Measurements from ENCODE around the gene EIF2S1. TPM values are rescaled to one million over a fixed set of nuclear protein-coding genes. Genes with fewer than 3 reads are reported as not detected.

EIF2S1 gene

DNA sequence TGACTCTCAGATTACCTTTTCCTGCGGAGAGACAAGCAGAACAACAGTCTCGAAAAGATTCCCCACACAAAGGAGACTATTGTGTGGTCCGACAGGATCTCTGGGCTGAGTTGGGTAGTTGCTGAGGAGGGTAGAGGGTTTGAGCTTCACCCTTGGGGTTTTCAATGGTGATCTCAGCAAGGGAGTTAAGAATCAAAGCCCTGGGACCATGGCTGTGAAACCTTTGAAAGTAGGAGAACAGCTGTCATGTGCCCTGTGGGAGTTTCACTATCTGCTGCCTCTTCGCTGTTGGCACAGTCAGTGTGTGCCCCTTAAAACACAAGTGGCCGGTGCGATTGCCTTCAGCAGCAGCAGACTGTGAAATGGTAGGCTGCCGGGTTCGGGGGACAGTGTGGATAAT, 66.0 kb downstream of the EIF2S1 start:
- peaks cover 18% of the 10 kb centered on the region for H3K4me1 ChIP-seq (ENCODE audit: control insufficient read depth, insufficient read depth, low read length)
- H3K27me3 ChIP-seq (ENCODE audit: control insufficient read depth, insufficient read depth, low read length): peaks cover 6% of the 10 kb centered on the region
- H3K36me3 ChIP-seq (ENCODE audit: insufficient read depth, low read length): no peaks in the 10 kb centered on the region
- peak overlapping the region; percentile 7 for H3K4me3 ChIP-seq (ENCODE audit: low read length)
- peak overlapping the region; percentile 67 for H3K4me2 ChIP-seq (ENCODE audit: low read length)
- H3K9ac ChIP-seq (ENCODE audit: low read depth, low read length): no peak overlapping the region
- H3K9me3 ChIP-seq (replicated peaks; ENCODE audit: low read length): no peaks in the 10 kb centered on the region

DNA sequence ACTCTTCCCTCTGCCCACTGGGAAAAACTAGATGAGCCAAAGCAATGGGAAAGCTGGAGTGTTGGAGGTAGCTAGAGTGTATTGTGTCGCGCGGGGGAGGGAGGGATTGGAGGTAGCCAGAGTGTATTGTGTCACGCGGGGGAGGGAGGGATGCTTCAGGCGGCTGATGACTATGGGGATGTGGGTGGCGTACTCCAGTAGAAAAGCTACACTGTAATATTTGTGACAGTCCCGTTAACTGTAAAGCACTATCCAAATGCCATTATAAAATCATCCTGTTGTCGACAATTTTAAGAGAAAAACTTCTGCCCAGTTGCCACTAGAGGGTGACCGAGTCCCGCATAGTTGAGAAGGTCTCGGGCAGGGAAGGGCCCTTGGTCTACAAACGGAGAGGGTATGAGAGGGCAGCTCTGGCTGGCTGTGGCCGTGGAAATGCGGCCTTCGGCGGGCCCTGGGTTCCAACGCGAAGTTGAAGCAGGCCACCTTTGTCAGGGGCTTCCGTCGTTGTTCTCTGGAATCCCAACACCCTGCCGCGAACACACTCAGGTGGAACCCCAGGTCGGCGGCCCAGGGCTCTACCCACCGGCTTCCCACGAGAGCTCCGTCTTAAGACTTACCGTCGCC, 67.0 kb downstream of the EIF2S1 start:
- Histone ChIP-seq H3K9ac (ENCODE audit: low read depth, low read length) (no peak overlapping the region), H3K4me1 (ENCODE audit: control insufficient read depth, insufficient read depth, low read length) (peaks cover 18% of the 10 kb centered on the region), H3K27me3 (ENCODE audit: control insufficient read depth, insufficient read depth, low read length) (peaks cover 11% of the 10 kb centered on the region), H3K36me3 (ENCODE audit: insufficient read depth, low read length) (no peaks in the 10 kb centered on the region), H3K4me3 (ENCODE audit: low read length) (peak overlapping the region; percentile 49), H3K9me3 (replicated peaks; ENCODE audit: low read length) (no peaks in the 10 kb centered on the region), H3K4me2 (ENCODE audit: low read length) (peak overlapping the region; percentile 67)

DNA sequence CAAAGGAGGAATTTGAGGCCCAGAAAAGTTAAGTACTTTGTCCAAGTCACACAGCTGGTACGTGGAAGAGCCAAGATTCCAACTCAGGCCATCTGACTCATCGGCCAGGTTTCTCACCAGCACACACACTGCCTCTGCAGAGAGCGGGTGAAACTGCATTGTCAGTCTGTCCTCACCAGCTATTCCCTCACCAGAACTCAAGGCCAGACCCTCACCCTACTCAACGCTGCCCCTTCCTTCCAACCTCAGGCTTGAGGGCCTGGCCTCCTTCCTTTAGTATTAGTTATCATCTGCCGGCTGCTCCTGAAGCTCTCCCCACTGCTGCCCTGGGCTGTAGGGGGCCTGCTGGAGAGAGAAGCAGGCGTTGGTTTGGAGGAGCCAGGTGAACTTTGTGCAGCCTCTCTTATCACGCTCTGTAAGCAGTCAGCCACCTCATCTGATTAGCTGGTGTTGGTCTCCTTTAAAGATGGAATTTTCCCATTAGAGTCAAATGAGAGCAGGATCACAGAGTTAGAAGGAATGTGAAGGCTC, 68.4 kb downstream of the EIF2S1 start:
- no peak overlapping the region for H3K9ac ChIP-seq (ENCODE audit: low read depth, low read length)
- H3K27me3 ChIP-seq (ENCODE audit: control insufficient read depth, insufficient read depth, low read length): peaks cover 26% of the 10 kb centered on the region
- H3K4me2 ChIP-seq (ENCODE audit: low read length): no peak overlapping the region
- H3K9me3 ChIP-seq (replicated peaks; ENCODE audit: low read length): no peaks in the 10 kb centered on the region
- H3K36me3 ChIP-seq (ENCODE audit: insufficient read depth, low read length): no peaks in the 10 kb centered on the region
- H3K4me3 ChIP-seq (ENCODE audit: low read length): no peak overlapping the region
- H3K4me1 ChIP-seq (ENCODE audit: control insufficient read depth, insufficient read depth, low read length): peaks cover 18% of the 10 kb centered on the region

DNA sequence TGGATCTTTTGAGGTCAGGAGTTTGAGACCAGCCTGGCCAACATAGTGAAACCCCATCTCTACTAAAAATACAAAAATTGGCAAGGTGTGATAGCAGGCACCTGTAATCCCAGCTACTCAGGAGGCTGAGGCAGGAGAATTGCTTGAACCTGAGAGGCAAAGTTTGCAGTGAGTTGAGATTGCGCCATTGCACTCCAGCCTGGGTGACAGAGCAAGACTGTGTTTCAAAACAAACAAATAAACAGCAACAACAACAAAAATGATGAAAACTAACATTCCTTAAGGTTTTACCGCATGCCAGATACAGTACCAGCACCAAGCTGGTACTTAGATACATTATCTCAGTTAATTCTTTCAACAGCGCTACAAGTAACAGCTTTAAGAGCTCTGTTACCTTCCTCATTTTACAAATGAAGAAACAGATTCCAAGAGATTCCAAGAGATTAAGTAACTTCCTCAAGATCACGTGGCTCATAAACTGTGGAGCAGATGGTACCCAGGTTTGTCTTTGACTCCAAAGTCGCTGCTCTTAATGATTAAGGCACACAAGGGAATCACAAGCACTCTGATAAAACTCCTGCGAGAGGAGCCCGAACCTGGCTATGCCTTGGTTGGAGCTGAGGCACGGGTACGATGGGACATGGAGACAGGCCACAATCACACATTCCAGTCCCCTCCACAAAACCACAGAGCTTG, 69.5 kb downstream of the EIF2S1 start:
- H3K9ac ChIP-seq (ENCODE audit: low read depth, low read length): no peak overlapping the region
- peaks cover 18% of the 10 kb centered on the region for H3K4me1 ChIP-seq (ENCODE audit: control insufficient read depth, insufficient read depth, low read length)
- no peak overlapping the region for H3K4me2 ChIP-seq (ENCODE audit: low read length)
- H3K4me3 ChIP-seq (ENCODE audit: low read length): no peak overlapping the region
- no peaks in the 10 kb centered on the region for H3K9me3 ChIP-seq (replicated peaks; ENCODE audit: low read length)
- H3K27me3 ChIP-seq (ENCODE audit: control insufficient read depth, insufficient read depth, low read length): peaks cover 34% of the 10 kb centered on the region
- H3K36me3 ChIP-seq (ENCODE audit: insufficient read depth, low read length): no peaks in the 10 kb centered on the region

DNA sequence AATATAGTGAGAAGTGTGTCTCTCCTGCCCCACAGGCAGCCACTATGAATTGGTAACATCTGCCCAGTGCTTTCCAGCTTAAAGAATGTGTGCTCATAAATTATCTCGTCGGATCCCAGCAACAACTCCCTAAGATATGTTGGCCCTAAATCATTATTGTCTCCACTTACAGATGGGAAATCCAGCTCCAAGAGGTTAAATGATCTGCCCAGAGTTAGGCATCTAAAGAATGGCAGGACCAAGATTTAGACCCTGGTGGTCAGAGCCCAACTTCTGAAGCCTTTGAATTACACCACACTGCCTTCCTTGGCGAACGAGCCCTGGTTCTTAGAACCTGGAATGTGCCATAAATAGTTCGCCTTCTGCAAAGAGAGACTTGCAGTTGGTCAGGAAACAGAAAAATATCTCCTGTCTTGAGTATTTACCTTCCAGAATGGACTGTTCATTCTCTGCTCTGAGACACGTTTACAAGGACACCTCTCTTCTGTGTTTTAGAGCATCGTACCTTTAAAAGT, 72.0 kb downstream of the EIF2S1 start:
- Histone ChIP-seq H3K4me1 (ENCODE audit: control insufficient read depth, insufficient read depth, low read length) (peaks cover 7% of the 10 kb centered on the region), H3K4me2 (ENCODE audit: low read length) (no peak overlapping the region), H3K9me3 (replicated peaks; ENCODE audit: low read length) (no peaks in the 10 kb centered on the region), H3K36me3 (ENCODE audit: insufficient read depth, low read length) (no peaks in the 10 kb centered on the region), H3K27me3 (ENCODE audit: control insufficient read depth, insufficient read depth, low read length) (peaks cover 47% of the 10 kb centered on the region), H3K4me3 (ENCODE audit: low read length) (no peak overlapping the region), H3K9ac (ENCODE audit: low read depth, low read length) (no peak overlapping the region)

DNA sequence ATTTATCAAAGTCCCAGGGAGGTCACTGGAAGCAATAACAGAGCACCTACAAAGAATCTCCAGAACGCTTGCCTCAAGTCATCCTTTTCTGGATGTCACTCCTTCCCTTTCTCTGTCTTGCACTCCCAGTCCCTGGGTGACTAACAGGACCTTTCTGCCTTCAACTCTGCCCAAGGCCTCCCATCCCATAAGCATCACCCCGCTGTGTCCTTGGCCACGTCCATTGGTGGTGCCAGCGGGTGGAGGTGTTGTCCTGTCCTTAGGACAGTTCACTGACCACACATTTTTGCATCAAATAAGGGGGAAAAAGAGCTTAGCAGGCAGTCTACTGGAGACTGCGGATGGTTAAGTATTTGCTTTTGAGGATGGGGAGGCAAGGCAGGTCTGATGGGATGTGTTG, 75.5 kb downstream of the EIF2S1 start:
- Histone ChIP-seq H3K9ac (ENCODE audit: low read depth, low read length) (no peak overlapping the region), H3K9me3 (replicated peaks; ENCODE audit: low read length) (no peaks in the 10 kb centered on the region), H3K27me3 (ENCODE audit: control insufficient read depth, insufficient read depth, low read length) (peaks cover 65% of the 10 kb centered on the region), H3K36me3 (ENCODE audit: insufficient read depth, low read length) (no peaks in the 10 kb centered on the region), H3K4me3 (ENCODE audit: low read length) (no peak overlapping the region), H3K4me2 (ENCODE audit: low read length) (no peak overlapping the region), H3K4me1 (ENCODE audit: control insufficient read depth, insufficient read depth, low read length) (no peaks in the 10 kb centered on the region)

Small RNA genes lying within 50 kb of the gene (small RNA-seq; reads per million reads assigned to genes)
- not detected for gene RF00019
